Measurements from ENCODE around the gene PTGER1. TPM values are rescaled to one million over a fixed set of nuclear protein-coding genes. Genes with fewer than 3 reads are reported as not detected.

Gene PTGER1
- total and polyA plus RNA-seq, 2 of the 8 experiments (the other 6 are each of a cell fraction or from before 2014, with no cell fraction given), result 0.20 to 0.41 TPM

GRCh38 chr19:14433554-14434501, 41.3 kb downstream of the PTGER1 start:
- WGBS, 2 experiments (ENCODE audit: extremely low coverage in 1 of 2, insufficient coverage in 1 of 2, insufficient read length in 1 of 2, insufficient replicate concordance in 2 of 2, low coverage in 1 of 2, low lambda C conversion rate in 2 of 2, missing lambda C conversion rate in 1 of 2), result 15% methylated on average over 40 of the region's 52 CpGs; no CpG with 5 or more reads in 1 of the 2 experiments
- H3K79me1 ChIP-seq (ENCODE audit: low read depth, low read length), result peaks cover 7% of the 10 kb centered on the region
- peak overlapping the region; percentile 39; the same call in 1 of the 2 replicates for H2AFZ ChIP-seq (ENCODE audit: low read length)
- FAIRE-seq (no peak), DNase-seq (ENCODE audit: low read depth in 1 of 2, low spot score in 2 of 2) (peak in 1 of 2 experiments; percentile 61)
- TF ChIP-seq E2F6 (IDR thresholded peaks at IDR 0.05) (peak; percentile 47; the same call in 1 of the 2 replicates), KDM4A (IDR thresholded peaks at IDR 0.05; ENCODE audit: low read depth, low read length, severe bottlenecking) (peak; percentile 59), ASH2L (IDR thresholded peaks at IDR 0.05; ENCODE audit: low read length) (peak; percentile 41), HDAC2 (IDR thresholded peaks at IDR 0.05; ENCODE audit: borderline replicate concordance in 1 of 2, low read depth in 2 of 2, low read length in 2 of 2) (0 out of 4 replicates have a peak, but pooled peaks of 1 of the 2 experiments have one; percentile 27), SP4 (IDR thresholded peaks at IDR 0.05; ENCODE audit: low read length) (no peak)
- TF ChIP-seq, protein P1, sequence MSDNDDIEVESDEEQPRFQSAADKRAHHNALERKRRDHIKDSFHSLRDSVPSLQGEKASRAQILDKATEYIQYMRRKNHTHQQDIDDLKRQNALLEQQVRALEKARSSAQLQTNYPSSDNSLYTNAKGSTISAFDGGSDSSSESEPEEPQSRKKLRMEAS (IDR thresholded peaks at IDR 0.05), result peak; percentile 71
- no peak overlapping the region for H3K23ac ChIP-seq (ENCODE audit: insufficient read length)
- H3K56ac ChIP-seq (replicated peaks; ENCODE audit: insufficient read length, low read depth, low read length), result no peak overlapping the region
- H3K4me1 ChIP-seq (replicated peaks in 1 of 4; ENCODE audit: control insufficient read depth in 3 of 4, insufficient read depth in 4 of 4, low read length in 3 of 4), result peaks cover 0 to 11% (median 3%) of the 10 kb centered on the region in 4 experiments; a peak in 5 of 7 replicates
- no peaks in the 10 kb centered on the region; a peak in 1 of 8 replicates for H3K36me3 ChIP-seq (ENCODE audit: control insufficient read depth in 2 of 4, insufficient read depth in 4 of 4, low read length in 3 of 4)
- no peak overlapping the region for H3K27ac ChIP-seq (ENCODE audit: low read depth, low read length)
- H2BK5ac ChIP-seq (ENCODE audit: low read depth, low read length), result no peak overlapping the region
- no peak overlapping the region for H3K18ac ChIP-seq (ENCODE audit: extremely low read depth, low read length)
- H2BK120ac ChIP-seq (replicated peaks; ENCODE audit: low read depth, low read length), result no peak overlapping the region
- H4K91ac ChIP-seq (replicated peaks; ENCODE audit: insufficient read length, low read length), result no peak overlapping the region
- no peaks in the 10 kb centered on the region; a peak in 1 of 7 replicates for H3K27me3 ChIP-seq (replicated peaks in 1 of 4; ENCODE audit: control insufficient read depth in 3 of 4, extremely low read depth in 1 of 4, insufficient read depth in 3 of 4, low read length in 3 of 4)
- peak overlapping the region; percentile 54 to 96 (median 68) for H3K4me3 ChIP-seq (ENCODE audit: extremely low read depth in 1 of 4, insufficient read depth in 2 of 4, low read depth in 3 of 4, low read length in 4 of 4)
- ChIA-PET CTCF (ENCODE audit: partially characterized antibody) (interaction anchor here (1.2 kb wide), 1 partner anchor 46 kb away, joined by 4 read pairs; no protein-coding TSS in a partner anchor), POLR2A (ENCODE audit: partially characterized antibody) (interaction anchor here (1.5 kb wide), 1 partner anchor 16 kb away, joined by 3 read pairs; no protein-coding TSS in a partner anchor)
- no peak overlapping the region for H3K4ac ChIP-seq (replicated peaks; ENCODE audit: insufficient read length, low read depth, low read length)
- H3K79me2 ChIP-seq (ENCODE audit: control insufficient read depth in 1 of 2, insufficient read depth in 2 of 2, low read length in 2 of 2), result peaks cover 0 to 35% of the 10 kb centered on the region in 2 experiments; a peak in 2 of 4 replicates
- H3K14ac ChIP-seq (ENCODE audit: insufficient read length), result no peak overlapping the region
- no peaks in the 10 kb centered on the region for H3K9me3 ChIP-seq (ENCODE audit: insufficient read depth in 2 of 2, low read depth in 1 of 2, low read length in 1 of 2)
- H4K5ac ChIP-seq (ENCODE audit: insufficient read length, low read depth, low read length), result no peak overlapping the region
- H3K4me2 ChIP-seq (ENCODE audit: insufficient read depth in 1 of 2, low read depth in 2 of 2, low read length in 2 of 2), result peak overlapping the region; percentile 72 to 97
- no peak overlapping the region for H2AK5ac ChIP-seq (ENCODE audit: low read depth, low read length)
- H3K9ac ChIP-seq (replicated peaks in 1 of 4; ENCODE audit: extremely low read depth in 1 of 4, low read depth in 3 of 4, low read length in 3 of 4), result peak overlapping the region in 3 of 4 experiments; percentile 29 to 93 (median 55); a peak in 5 of 7 replicates
- H4K20me1 ChIP-seq (replicated peaks in 1 of 2; ENCODE audit: control insufficient read depth in 1 of 2, insufficient read depth in 2 of 2, low read length in 2 of 2), result peaks cover 4 to 5% of the 10 kb centered on the region in 2 experiments
- no peaks in the 10 kb centered on the region; the same call in 1 of the 2 replicates for H3K23me2 ChIP-seq (ENCODE audit: low read depth, low read length)
- H4K8ac ChIP-seq (ENCODE audit: extremely low read depth, insufficient read depth, low read length), result peak overlapping the region; percentile 25
- no peak overlapping the region for H2BK15ac ChIP-seq (ENCODE audit: low read length)
- no peak overlapping the region for H2BK20ac ChIP-seq (ENCODE audit: low read length)
- H2BK12ac ChIP-seq (ENCODE audit: low read depth, low read length), result no peak overlapping the region
